ENCODE data around the gene BTBD9. TPM values are rescaled to one million over a fixed set of nuclear protein-coding genes. Genes with fewer than 3 reads are reported as not detected.

Gene BTBD9
- total and polyA plus RNA-seq, 2 donors (not counting 1 experiment from before 2014, with no cell fraction given), result 4.1 to 48.9 TPM

GRCh38 chr6:38420207-38420606 is 219.5 kb downstream of the BTBD9 start:
- Histone ChIP-seq H3K4me2 (replicated peaks; ENCODE audit: low read depth, low read length, poor library complexity, severe bottlenecking) (no peak overlapping the region), H3K27me3 (replicated peaks in 1 of 4; ENCODE audit: control extremely low read depth in 1 of 4, control insufficient read depth in 3 of 4, insufficient read depth in 4 of 4, low read length in 3 of 4) (no peaks in the 10 kb centered on the region), H3K9ac (ENCODE audit: low read length) (no peak overlapping the region), H3K4me1 (ENCODE audit: control insufficient read depth in 2 of 2, insufficient read depth in 2 of 2, low read length in 2 of 2) (no peaks in the 10 kb centered on the region), H3K36me3 (replicated peaks in 1 of 2; ENCODE audit: control extremely low read depth in 1 of 2, control insufficient read depth in 1 of 2, extremely low read depth in 1 of 2, insufficient read depth in 2 of 2, low read length in 1 of 2) (no peaks in the 10 kb centered on the region), H3K79me2 (ENCODE audit: control insufficient read depth, insufficient read depth, low read length) (no peaks in the 10 kb centered on the region), H3K9me3 (ENCODE audit: control extremely low read depth in 1 of 3, control insufficient read depth in 2 of 3, insufficient read depth in 1 of 3, low read length in 2 of 3) (no peaks in the 10 kb centered on the region), H2AFZ (ENCODE audit: insufficient read depth, low read depth, low read length, poor library complexity, severe bottlenecking) (no peak overlapping the region), H3K4me3 (ENCODE audit: control extremely low read depth in 1 of 5, extremely low read depth in 1 of 5, insufficient read depth in 1 of 5, low read depth in 2 of 5, low read length in 4 of 5) (no peak overlapping the region), H4K20me1 (ENCODE audit: control insufficient read depth, insufficient read depth, low read length, poor library complexity, severe bottlenecking) (no peaks in the 10 kb centered on the region), H3K27ac (ENCODE audit: low read length in 2 of 2) (no peak overlapping the region)
- 100% methylated on average over 1 of the region's 2 CpGs for WGBS (ENCODE audit: insufficient coverage)
- Mint-ChIP-seq H3K9me3 (ENCODE audit: insufficient read depth) (no peaks in the 10 kb centered on the region), H3K27me3 (no peaks in the 10 kb centered on the region), H3K4me3 (no peak overlapping the region), H3K27ac (no peak overlapping the region), H3K4me1 (no peaks in the 10 kb centered on the region)
- CTCF ChIA-PET, result no interaction called here
- POLR2A ChIA-PET, result no interaction called here
- ATAC-seq (ENCODE audit: low read depth), result no peak
- TF ChIP-seq EZH2 (IDR thresholded peaks at IDR 0.05; ENCODE audit: borderline replicate concordance, insufficient read depth, low read depth, low read length, poor library complexity, severe bottlenecking) (no peak), CTCF (IDR thresholded peaks at IDR 0.05) (no peak)
- no peak for DNase-seq
- intact Hi-C loops (cut with micrococcal nuclease), result no loop called here

DNA sequence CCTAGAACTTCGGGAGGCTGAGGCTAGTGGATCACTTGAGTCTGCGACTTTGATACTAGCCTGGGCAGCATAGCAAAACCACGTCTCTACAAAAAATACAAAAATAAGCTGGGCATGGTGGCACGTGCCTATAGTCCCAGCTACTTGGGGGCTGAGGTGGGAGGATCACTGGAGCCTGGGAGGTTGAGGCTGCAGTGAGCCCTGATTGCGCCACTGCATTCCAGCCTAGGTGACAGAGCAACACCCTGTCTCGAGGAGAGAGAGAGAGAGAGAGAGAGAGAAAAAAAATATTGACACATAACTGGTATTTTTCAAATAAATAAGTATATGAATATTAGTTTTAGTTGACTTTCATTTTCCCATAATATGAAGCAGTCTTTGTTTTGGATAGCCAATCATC is 222.2 kb downstream of the BTBD9 start:
- DNase-seq, result no peak
- POLR2A ChIA-PET, result no interaction called here

More for the DNA sequence above, 222.2 kb downstream of the BTBD9 start:
- TF ChIP-seq EZH2 (IDR thresholded peaks at IDR 0.05; ENCODE audit: borderline replicate concordance, insufficient read depth, low read depth, low read length, poor library complexity, severe bottlenecking) (no peak), CTCF (IDR thresholded peaks at IDR 0.05) (no peak)
- Mint-ChIP-seq H3K9me3 (ENCODE audit: insufficient read depth) (no peaks in the 10 kb centered on the region), H3K4me3 (no peak overlapping the region), H3K27ac (no peak overlapping the region), H3K27me3 (no peaks in the 10 kb centered on the region), H3K4me1 (no peaks in the 10 kb centered on the region)
- H4K20me1 ChIP-seq (ENCODE audit: control insufficient read depth, insufficient read depth, low read length, poor library complexity, severe bottlenecking), result no peaks in the 10 kb centered on the region
- no peaks in the 10 kb centered on the region for H3K9me3 ChIP-seq (ENCODE audit: control extremely low read depth in 1 of 3, control insufficient read depth in 2 of 3, insufficient read depth in 1 of 3, low read length in 2 of 3)
- no peak overlapping the region for H3K4me2 ChIP-seq (replicated peaks; ENCODE audit: low read depth, low read length, poor library complexity, severe bottlenecking)
- WGBS (ENCODE audit: insufficient coverage), result 86% methylated on average over 1 of the region's 6 CpGs
- ATAC-seq (ENCODE audit: low read depth), result no peak
- intact Hi-C loops (cut with micrococcal nuclease), result no loop called here
- no peak overlapping the region for H3K4me3 ChIP-seq (ENCODE audit: control extremely low read depth in 1 of 5, extremely low read depth in 1 of 5, insufficient read depth in 1 of 5, low read depth in 2 of 5, low read length in 4 of 5)
- CTCF ChIA-PET, result no interaction called here
- no peak overlapping the region for H2AFZ ChIP-seq (ENCODE audit: insufficient read depth, low read depth, low read length, poor library complexity, severe bottlenecking)
- no peaks in the 10 kb centered on the region for H3K4me1 ChIP-seq (ENCODE audit: control insufficient read depth in 2 of 2, insufficient read depth in 2 of 2, low read length in 2 of 2)
- no peak overlapping the region for H3K27ac ChIP-seq (ENCODE audit: low read length in 2 of 2)
- no peaks in the 10 kb centered on the region for H3K79me2 ChIP-seq (ENCODE audit: control insufficient read depth, insufficient read depth, low read length)
- H3K36me3 ChIP-seq (replicated peaks in 1 of 2; ENCODE audit: control extremely low read depth in 1 of 2, control insufficient read depth in 1 of 2, extremely low read depth in 1 of 2, insufficient read depth in 2 of 2, low read length in 1 of 2), result no peaks in the 10 kb centered on the region
- H3K27me3 ChIP-seq (replicated peaks in 1 of 4; ENCODE audit: control extremely low read depth in 1 of 4, control insufficient read depth in 3 of 4, insufficient read depth in 4 of 4, low read length in 3 of 4), result no peaks in the 10 kb centered on the region
- H3K9ac ChIP-seq (ENCODE audit: low read length), result no peak overlapping the region

Measured in B cell (primary cell).